ENCODE data around the gene TRIM13.
"Not testable (repeated sequence)": the region's sequence is repeated elsewhere in the genome, so short reads cannot be mapped to it uniquely, and the experiment has no call there.

TRIM13 gene, protein sequence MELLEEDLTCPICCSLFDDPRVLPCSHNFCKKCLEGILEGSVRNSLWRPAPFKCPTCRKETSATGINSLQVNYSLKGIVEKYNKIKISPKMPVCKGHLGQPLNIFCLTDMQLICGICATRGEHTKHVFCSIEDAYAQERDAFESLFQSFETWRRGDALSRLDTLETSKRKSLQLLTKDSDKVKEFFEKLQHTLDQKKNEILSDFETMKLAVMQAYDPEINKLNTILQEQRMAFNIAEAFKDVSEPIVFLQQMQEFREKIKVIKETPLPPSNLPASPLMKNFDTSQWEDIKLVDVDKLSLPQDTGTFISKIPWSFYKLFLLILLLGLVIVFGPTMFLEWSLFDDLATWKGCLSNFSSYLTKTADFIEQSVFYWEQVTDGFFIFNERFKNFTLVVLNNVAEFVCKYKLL

GRCh38 chr13:49996951-49997895 is at the start of gene TRIM13:
TRIM13 (plus strand) TSS chr13:49997042; CDS start chr13:50011941, 14,899 bp downstream.
- peak; percentile 87 for DNase-seq (ENCODE audit: low spot score)

- DNase-seq (ENCODE audit: low spot score), result not testable (repeated sequence)
Observed at GRCh38 chr13:49948777-49949270, 48.0 kb upstream of the TRIM13 start.

DNA sequence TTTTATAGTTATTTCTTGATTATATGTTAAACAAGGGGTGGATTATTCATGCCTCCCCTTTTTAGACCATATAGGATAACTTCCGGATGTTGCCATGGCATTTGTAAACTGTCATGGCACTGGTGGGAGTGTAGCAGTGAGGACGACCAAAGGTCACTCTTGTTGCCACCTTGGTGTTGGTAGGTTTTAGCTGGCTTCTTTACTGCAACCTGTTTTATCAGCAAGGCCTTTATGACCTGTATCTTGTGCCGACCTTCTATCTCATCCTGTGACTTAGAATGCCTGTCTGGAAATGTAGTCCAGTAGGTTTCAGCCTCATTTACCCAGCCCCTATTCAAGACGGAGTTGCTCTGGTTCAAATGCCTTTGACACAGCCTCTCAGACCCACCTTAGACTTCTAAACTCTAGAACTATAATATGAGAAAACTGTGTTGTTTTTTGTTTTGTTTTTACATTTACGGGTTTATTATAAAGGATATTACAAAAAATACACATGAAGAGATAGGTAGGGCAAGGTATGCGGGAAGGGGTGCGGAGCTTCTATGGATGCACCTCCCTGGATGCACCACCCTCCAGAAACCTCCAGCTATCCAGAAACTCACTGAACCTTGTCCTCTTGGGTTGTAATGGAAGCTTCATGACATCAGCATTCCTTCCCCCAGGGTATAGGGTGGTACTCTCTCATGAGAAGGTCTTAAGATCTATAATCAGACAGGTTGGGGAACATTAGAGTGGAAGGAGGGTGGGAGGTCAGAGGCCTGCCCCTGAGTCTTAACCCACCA is 44.9 kb upstream of the TRIM13 start:
- DNase-seq (ENCODE audit: low spot score), result no peak

- DNase-seq (ENCODE audit: low spot score), result no peak
Observed at GRCh38 chr13:49953560-49953959, 43.3 kb upstream of the TRIM13 start.

DNA sequence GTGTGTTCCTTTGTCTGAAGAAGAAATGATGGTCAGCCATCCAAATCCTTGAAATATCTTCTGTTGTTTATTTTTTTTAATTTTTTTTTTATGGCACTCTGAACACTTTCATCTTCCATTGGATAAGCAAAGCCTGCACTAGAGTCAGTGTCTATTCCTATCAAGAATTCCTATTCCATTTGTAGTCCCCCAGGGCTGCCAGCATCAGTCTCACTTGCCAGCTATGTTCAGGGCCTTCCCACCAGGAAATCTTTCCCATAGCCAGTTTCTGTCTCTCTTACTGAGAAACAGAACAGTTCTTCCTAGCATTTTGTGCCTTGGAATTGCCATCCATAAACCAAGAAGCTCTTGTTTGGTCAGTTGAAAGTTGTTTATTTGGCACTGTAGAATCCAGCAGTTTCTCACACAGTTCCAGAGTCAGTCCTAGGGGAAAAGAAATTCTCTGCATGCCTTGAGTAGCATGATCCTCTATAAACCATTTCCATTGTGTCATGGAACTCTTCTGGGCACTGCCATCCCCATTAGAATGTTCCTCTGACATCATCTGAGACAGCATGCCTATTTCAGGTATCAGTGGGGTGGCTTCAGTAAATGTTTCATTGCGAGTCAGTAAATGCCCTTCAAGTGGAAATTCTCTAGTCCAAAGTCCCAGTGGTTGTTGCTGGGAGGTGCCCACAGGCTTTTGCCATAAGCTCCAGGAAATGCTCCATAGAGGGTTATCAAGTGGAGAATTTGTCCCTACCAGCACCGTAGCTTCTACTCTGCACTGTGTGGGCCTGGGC is 42.0 kb upstream of the TRIM13 start:
- no peak for DNase-seq (ENCODE audit: low spot score)

DNA sequence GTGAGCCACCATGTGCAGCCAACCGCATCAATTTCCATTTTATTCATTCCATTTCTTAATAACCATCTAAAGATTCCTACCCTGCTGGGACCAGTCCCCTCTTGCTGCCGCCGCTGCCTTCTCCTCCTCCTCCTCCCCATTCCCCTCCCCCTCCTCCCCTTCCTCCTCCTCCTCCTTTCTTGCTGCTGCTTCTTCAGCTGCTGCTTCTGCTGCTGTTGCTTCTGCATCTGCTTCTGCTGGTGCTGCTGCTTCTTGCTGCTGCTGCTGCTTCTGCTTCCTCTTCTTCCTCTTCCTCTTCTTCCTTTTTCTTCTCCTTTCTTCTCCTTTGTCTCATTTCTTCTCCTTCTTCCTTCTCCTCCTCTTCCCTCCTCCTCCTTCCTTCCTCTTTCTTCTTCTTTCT is 40.7 kb upstream of the TRIM13 start:
- DNase-seq (ENCODE audit: low spot score), result no peak

DNA sequence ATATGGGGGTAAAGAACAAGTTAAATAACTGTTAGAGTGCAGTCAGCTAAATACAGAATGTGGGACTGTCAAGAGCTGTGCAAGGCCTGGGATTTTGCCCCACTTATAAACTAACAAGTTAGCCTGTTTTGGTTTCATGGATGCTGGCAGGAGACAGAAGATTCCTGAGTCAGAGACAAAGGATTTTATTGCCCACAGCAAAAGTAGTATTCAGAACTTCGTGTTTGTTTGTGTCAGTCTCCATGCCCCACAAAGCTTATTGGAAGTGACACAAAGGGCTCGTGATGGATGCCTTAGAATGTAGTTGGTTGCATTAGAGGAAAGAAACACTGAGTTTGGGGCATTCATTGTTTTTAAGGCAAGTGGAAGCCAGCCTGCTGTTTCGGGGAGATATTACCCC is 38.5 kb upstream of the TRIM13 start:
- DNase-seq (ENCODE audit: low spot score), result no peak

GRCh38 chr13:49967456-49967855 is 29.4 kb upstream of the TRIM13 start:
- DNase-seq (ENCODE audit: low spot score), result no peak

GRCh38 chr13:49972709-49973108 is 24.1 kb upstream of the TRIM13 start:
- DNase-seq (ENCODE audit: low spot score), result no peak

- DNase-seq (ENCODE audit: low spot score), result no peak
Observed at GRCh38 chr13:49975826-49976225, 21.0 kb upstream of the TRIM13 start.

GRCh38 chr13:49976314-49977258 is 20.3 kb upstream of the TRIM13 start:
- peak; percentile 84 for DNase-seq (ENCODE audit: low spot score)

- no peak for DNase-seq (ENCODE audit: low spot score)
Observed at GRCh38 chr13:49977992-49978391, 18.9 kb upstream of the TRIM13 start.

- DNase-seq (ENCODE audit: low spot score), result no peak
Observed at GRCh38 chr13:49980266-49980665, 16.6 kb upstream of the TRIM13 start.

DNA sequence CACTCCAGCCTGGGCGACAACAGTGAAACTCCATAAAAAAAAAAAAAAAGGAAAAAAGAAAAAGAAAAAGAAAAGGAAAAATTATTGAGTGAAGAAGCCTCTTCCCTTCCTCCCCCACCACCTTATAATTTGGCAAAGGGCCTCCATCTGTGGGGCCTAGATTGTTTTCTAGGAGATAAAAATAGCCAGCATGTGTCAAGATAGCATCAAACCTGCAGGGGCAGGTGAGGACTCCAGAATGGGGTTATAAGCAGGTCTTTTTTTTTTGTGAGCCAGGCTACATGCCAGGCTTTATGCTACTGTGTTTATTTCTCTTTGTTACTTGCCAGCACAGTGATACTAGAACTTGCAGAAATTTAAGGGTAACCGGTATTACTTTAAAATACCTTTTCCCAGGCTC is 11.7 kb upstream of the TRIM13 start:
- DNase-seq (ENCODE audit: low spot score), result no peak

- DNase-seq (ENCODE audit: low spot score), result no peak
Observed at GRCh38 chr13:49986471-49986870, 10.4 kb upstream of the TRIM13 start.

- not testable (repeated sequence) for DNase-seq (ENCODE audit: low spot score)
Observed at GRCh38 chr13:49990612-49991011, 6.2 kb upstream of the TRIM13 start.

DNA sequence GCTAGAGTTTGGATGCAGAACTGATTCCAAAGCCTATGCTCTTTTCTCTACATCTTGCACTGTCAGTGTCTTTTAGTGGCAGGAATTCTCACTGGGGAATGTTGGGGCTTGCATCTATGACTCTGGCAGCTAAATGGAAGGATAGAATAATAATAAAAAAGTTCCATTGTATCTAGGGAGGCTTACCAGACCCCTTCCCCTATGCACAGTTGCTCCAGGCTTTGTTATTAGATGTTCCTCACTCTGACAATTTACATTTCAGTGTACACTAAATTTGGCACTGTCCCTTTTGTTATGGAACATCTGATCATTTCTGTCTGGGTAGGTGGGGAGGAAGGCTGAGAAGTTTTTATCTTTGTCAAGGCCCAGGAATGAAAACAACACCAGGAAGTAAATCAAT is 3.7 kb upstream of the TRIM13 start:
- no peak for DNase-seq (ENCODE audit: low spot score)

- DNase-seq (ENCODE audit: low spot score), result no peak
Observed at GRCh38 chr13:49993666-49994065, 3.2 kb upstream of the TRIM13 start.

- no peak for DNase-seq (ENCODE audit: low spot score)
Observed at GRCh38 chr13:49995625-49996101, 1.2 kb upstream of the TRIM13 start.
